Neural cell (in vitro differentiated cells): ENCODE data around the gene CEACAM7. TPM values are rescaled to one million over a fixed set of nuclear protein-coding genes. Genes with fewer than 3 reads are reported as not detected.

Experiments
- H2AFZ ChIP-seq: fragments of 200-600, 300-800 bp; sonication (generic), shearing (Covaris generic); 2 replicates; pipeline ENCODE4 v1.6.0; 2014; ENCODE audit warnings: low read depth, mild to moderate bottlenecking, antibody characterized with exemption, low read length, moderate library complexity
- H3F3A ChIP-seq: fragments of 200-600 bp; shearing (Covaris generic); 2 replicates; pipeline ENCODE4 v1.6.1; 2016; ENCODE audit warnings: mild to moderate bottlenecking, moderate library complexity, mixed read lengths, antibody characterized with exemption, low read length; ENCODE audit not compliant: insufficient read depth, poor library complexity, severe bottlenecking
- H3K27ac ChIP-seq: fragments of 200-600, 300-800 bp; sonication (generic), shearing (Covaris generic); 2 replicates; pipeline ENCODE4 v1.5.1; 2014; ENCODE audit warnings: mild to moderate bottlenecking, low read length, moderate library complexity
- H3K27me3 ChIP-seq: fragments of 300-800, 200-600 bp; sonication (generic), shearing (Covaris generic); 2 replicates; pipeline ENCODE4 v1.6.0; 2014; ENCODE audit warnings: mild to moderate bottlenecking, low read depth, low read length, moderate library complexity; ENCODE audit not compliant: insufficient read depth
- H3K36me3 ChIP-seq: fragments of 300-800, 200-600 bp; sonication (generic), shearing (Covaris generic); 2 replicates; pipeline ENCODE4 v1.5.1; 2014; ENCODE audit warnings: mild to moderate bottlenecking, antibody characterized with exemption, low read length, moderate library complexity; ENCODE audit not compliant: insufficient read depth
- H3K4me2 ChIP-seq: fragments of 300-800, 200-600 bp; sonication (generic), shearing (Covaris generic); 2 replicates; pipeline ENCODE4 v1.6.0; 2014; ENCODE audit warnings: mild to moderate bottlenecking, low read length
- H3K4me3 ChIP-seq: fragments of 300-800, 200-600 bp; sonication (generic), shearing (Covaris generic); 2 replicates; pipeline ENCODE4 v1.5.1; 2014; ENCODE audit warnings: mild to moderate bottlenecking, low read length, moderate library complexity
- H3K79me2 ChIP-seq: fragments of 200-600 bp; shearing (Covaris generic); replicated peaks from 2 replicates; pipeline ENCODE4 v1.6.0; 2014; ENCODE audit warnings: mild to moderate bottlenecking, low read length, moderate library complexity; ENCODE audit not compliant: insufficient read depth
- H3K9ac ChIP-seq: fragments of 300-800, 200-600 bp; sonication (generic), shearing (Covaris generic); 2 replicates; pipeline ENCODE4 v1.6.1; 2016; ENCODE audit warnings: mild to moderate bottlenecking, low read length, mixed read lengths
- H3K9me2 ChIP-seq: fragments of 200-600 bp; shearing (Covaris generic); 2 replicates; pipeline ENCODE4 v1.6.1; 2016; ENCODE audit warnings: mild to moderate bottlenecking, low read length, mixed read lengths; ENCODE audit not compliant: insufficient read depth
- H3K9me3 ChIP-seq: fragments of 200-600, 300-800 bp; sonication (generic), shearing (Covaris generic); 2 replicates; pipeline ENCODE4 v1.6.1; 2016; ENCODE audit warnings: mild to moderate bottlenecking, mixed run types, low read length, moderate library complexity, mixed read lengths
- H4K20me1 ChIP-seq: fragments of 200-600 bp; shearing (Covaris generic); 2 replicates; pipeline ENCODE4 v1.6.1; 2016; ENCODE audit warnings: mild to moderate bottlenecking, mixed run types; ENCODE audit not compliant: insufficient read depth
- CTCF ChIP-seq: fragments of 450-650 bp; IDR thresholded peaks from 2 replicates; pipeline ENCODE4 v1.5.1; 2014; ENCODE audit warnings: antibody characterized with exemption, mild to moderate bottlenecking, moderate library complexity; ENCODE audit not compliant: poor library complexity, severe bottlenecking
- EP300 ChIP-seq: fragments of 450-650 bp; conservative IDR thresholded peaks from 2 replicates; pipeline ENCODE4 v1.6.1; 2014; ENCODE audit warnings: antibody characterized with exemption, mild to moderate bottlenecking, moderate library complexity; ENCODE audit not compliant: poor library complexity, severe bottlenecking
- EZH2 ChIP-seq: fragments of 200-600, 300-800 bp; shearing (Covaris generic), sonication (generic); IDR thresholded peaks from 2 replicates; pipeline ENCODE4 v1.6.1; 2014; ENCODE audit warnings: antibody characterized with exemption, low read length, borderline replicate concordance, mild to moderate bottlenecking; ENCODE audit not compliant: insufficient read depth, poor library complexity, severe bottlenecking
- MXI1 ChIP-seq: fragments of 450-650 bp; conservative IDR thresholded peaks from 2 replicates; pipeline ENCODE4 v1.6.1; 2014; ENCODE audit warnings: antibody characterized with exemption, mild to moderate bottlenecking; ENCODE audit not compliant: poor library complexity, severe bottlenecking
- POLR2AphosphoS5 ChIP-seq: IDR thresholded peaks from 2 replicates; pipeline ENCODE4 v1.6.1; 2012
- RAD21 ChIP-seq: fragments of 450-650 bp; conservative IDR thresholded peaks from 2 replicates; pipeline ENCODE4 v1.6.1; 2014; ENCODE audit warnings: antibody characterized with exemption, mild to moderate bottlenecking, moderate library complexity
- SMC3 ChIP-seq: fragments of 450-650 bp; conservative IDR thresholded peaks from 2 replicates; pipeline ENCODE4 v1.6.1; 2014; ENCODE audit warnings: antibody characterized with exemption, mild to moderate bottlenecking, moderate library complexity; ENCODE audit not compliant: poor library complexity
- TAF1 ChIP-seq: IDR thresholded peaks from 2 replicates; pipeline ENCODE4 v1.6.1; 2012; ENCODE audit warnings: low read depth
- polyA plus RNA-seq: library from polyadenylated mRNA; depleted of rRNA; stranded (reverse); fragments of >200 nt; gene quantifications from 2 replicates; pipeline ENCODE4 v1.2.3, GENCODE V29; 2014
- TF ChIP-seq, protein P1 (sequence below): IDR thresholded peaks from 2 replicates; pipeline ENCODE4 v1.6.1; 2012; ENCODE audit warnings: borderline replicate concordance

Gene CEACAM7
- polyA plus RNA-seq, 1 donor from 2014 or later: not detected

DNA sequence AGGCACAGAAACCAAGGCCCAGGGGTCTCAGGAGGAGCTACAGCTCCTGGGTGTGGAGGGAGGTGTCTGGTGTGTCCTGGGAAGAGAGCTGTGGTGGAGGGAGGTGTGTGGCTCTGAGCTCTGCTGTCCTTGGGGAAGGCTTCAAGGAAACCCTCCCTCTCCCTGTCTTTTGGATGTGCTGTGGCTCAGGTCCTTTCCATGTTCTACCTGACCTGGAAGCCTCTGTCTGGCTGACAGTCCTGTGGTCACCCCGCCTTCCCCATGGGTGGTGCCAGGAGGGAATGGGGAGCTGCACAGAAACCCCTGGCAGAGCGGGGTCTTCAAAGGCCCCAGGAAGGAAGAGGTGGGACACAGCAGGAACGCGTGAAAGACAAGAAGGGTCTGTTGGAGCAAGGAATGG is 617 bp upstream of the CEACAM7 start:
- Histone ChIP-seq H3F3A (no peaks in the 10 kb centered on the region), H4K20me1 (no peaks in the 10 kb centered on the region), H3K79me2 (no peaks in the 10 kb centered on the region), H3K9me2 (no peaks in the 10 kb centered on the region), H3K4me2 (no peak overlapping the region), H3K9ac (no peak overlapping the region), H3K9me3 (no peaks in the 10 kb centered on the region), H3K27me3 (no peaks in the 10 kb centered on the region), H3K36me3 (no peaks in the 10 kb centered on the region), H2AFZ (no peak overlapping the region), H3K27ac (no peak overlapping the region), H3K4me3 (no peak overlapping the region)
- TF ChIP-seq SMC3 (no peak), MXI1 (no peak), TAF1 (no peak), POLR2AphosphoS5 (no peak), RAD21 (no peak), CTCF (no peak)

DNA sequence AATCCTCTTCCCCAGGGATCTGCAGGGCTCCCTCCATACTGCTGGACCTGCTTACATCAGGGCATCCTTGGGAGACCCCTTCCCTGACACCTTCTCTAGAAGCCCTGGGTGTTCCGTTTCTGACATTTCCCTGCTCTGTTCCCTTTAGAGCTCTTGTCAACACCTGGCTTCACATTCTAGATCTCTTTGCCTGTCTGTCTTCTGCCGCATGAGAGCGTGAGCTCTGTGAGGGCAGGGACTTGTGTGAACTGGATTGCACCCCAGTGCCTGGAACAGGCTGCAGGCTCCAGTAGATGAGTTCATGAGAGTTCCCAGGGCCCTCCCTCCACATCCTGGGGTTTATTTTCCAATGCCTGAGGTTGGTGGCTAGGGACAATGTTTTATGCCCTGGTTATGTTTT is 651 bp downstream of the CEACAM7 start:
- H2AFZ ChIP-seq: no peak overlapping the region
- no peak overlapping the region for H3K9ac ChIP-seq
- no peak overlapping the region for H3K4me2 ChIP-seq
- no peaks in the 10 kb centered on the region for H3K9me2 ChIP-seq
- H3K27me3 ChIP-seq: no peaks in the 10 kb centered on the region
- no peak overlapping the region for H3K27ac ChIP-seq
- H4K20me1 ChIP-seq: no peaks in the 10 kb centered on the region
- H3K4me3 ChIP-seq: no peak overlapping the region
- no peaks in the 10 kb centered on the region for H3K9me3 ChIP-seq
- no peaks in the 10 kb centered on the region for H3K36me3 ChIP-seq
- no peaks in the 10 kb centered on the region for H3K79me2 ChIP-seq
- no peak for TF ChIP-seq CTCF
- no peak for TF ChIP-seq SMC3
- TF ChIP-seq, protein P1, sequence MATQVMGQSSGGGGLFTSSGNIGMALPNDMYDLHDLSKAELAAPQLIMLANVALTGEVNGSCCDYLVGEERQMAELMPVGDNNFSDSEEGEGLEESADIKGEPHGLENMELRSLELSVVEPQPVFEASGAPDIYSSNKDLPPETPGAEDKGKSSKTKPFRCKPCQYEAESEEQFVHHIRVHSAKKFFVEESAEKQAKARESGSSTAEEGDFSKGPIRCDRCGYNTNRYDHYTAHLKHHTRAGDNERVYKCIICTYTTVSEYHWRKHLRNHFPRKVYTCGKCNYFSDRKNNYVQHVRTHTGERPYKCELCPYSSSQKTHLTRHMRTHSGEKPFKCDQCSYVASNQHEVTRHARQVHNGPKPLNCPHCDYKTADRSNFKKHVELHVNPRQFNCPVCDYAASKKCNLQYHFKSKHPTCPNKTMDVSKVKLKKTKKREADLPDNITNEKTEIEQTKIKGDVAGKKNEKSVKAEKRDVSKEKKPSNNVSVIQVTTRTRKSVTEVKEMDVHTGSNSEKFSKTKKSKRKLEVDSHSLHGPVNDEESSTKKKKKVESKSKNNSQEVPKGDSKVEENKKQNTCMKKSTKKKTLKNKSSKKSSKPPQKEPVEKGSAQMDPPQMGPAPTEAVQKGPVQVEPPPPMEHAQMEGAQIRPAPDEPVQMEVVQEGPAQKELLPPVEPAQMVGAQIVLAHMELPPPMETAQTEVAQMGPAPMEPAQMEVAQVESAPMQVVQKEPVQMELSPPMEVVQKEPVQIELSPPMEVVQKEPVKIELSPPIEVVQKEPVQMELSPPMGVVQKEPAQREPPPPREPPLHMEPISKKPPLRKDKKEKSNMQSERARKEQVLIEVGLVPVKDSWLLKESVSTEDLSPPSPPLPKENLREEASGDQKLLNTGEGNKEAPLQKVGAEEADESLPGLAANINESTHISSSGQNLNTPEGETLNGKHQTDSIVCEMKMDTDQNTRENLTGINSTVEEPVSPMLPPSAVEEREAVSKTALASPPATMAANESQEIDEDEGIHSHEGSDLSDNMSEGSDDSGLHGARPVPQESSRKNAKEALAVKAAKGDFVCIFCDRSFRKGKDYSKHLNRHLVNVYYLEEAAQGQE: no peak
- TF ChIP-seq EZH2: no peak
- no peak for TF ChIP-seq POLR2AphosphoS5
- TF ChIP-seq EP300: no peak
- no peak for TF ChIP-seq RAD21
- TF ChIP-seq TAF1: no peak
- no peak for TF ChIP-seq MXI1
- no peaks in the 10 kb centered on the region for H3F3A ChIP-seq
